Esophagus muscularis mucosa (tissue), 4 donors: ENCODE data around the gene SEMA5A.

Source experiments
- EP300 ChIP-seq: sonication (generic); formaldehyde crosslinking; IDR thresholded peaks from one replicate; pipeline ENCODE4 v1.6.1; 2017; ENCODE audit warnings: antibody characterized with exemption
- POLR2AphosphoS5 ChIP-seq, 2 donors: sonication (generic); formaldehyde crosslinking; IDR thresholded peaks; one replicate each; pipeline ENCODE4 v1.6.1; 2017; ENCODE audit warnings: antibody characterized with exemption in 2 of 2
- TF ChIP-seq, protein P1 (sequence below), 3 experiments: fragments of 200-600 bp in 2 of 3; fragments of 450-650 bp in 1 of 3; sonication (generic) in 2 of 3; IDR thresholded peaks; one replicate each; pipeline ENCODE4 v1.5.1; 2017 to 2019; ENCODE audit warnings: antibody characterized with exemption in 3 of 3, mild to moderate bottlenecking in 2 of 3, moderate library complexity in 1 of 3

DNA sequence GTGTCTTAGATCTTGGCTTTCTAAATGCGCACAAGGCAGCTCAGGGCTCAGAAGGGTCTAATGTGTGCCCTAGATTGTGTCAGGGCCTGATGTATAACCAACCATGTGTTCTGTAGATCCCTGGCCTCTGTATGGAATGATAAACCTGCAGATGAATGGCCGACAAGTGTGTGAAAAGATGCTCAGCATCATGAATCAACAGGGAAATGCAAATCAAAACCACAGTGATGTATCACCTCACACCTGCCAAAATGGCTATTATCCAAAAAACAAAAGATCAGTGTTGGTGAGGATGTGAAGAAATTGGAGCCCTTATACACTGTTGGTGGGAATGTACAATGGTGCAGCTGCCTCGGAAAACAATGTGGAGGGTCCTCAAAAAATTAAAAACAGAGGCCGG, 489.8 kb downstream of the SEMA5A start:
- TF ChIP-seq, protein P1, sequence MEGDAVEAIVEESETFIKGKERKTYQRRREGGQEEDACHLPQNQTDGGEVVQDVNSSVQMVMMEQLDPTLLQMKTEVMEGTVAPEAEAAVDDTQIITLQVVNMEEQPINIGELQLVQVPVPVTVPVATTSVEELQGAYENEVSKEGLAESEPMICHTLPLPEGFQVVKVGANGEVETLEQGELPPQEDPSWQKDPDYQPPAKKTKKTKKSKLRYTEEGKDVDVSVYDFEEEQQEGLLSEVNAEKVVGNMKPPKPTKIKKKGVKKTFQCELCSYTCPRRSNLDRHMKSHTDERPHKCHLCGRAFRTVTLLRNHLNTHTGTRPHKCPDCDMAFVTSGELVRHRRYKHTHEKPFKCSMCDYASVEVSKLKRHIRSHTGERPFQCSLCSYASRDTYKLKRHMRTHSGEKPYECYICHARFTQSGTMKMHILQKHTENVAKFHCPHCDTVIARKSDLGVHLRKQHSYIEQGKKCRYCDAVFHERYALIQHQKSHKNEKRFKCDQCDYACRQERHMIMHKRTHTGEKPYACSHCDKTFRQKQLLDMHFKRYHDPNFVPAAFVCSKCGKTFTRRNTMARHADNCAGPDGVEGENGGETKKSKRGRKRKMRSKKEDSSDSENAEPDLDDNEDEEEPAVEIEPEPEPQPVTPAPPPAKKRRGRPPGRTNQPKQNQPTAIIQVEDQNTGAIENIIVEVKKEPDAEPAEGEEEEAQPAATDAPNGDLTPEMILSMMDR (IDR thresholded peaks at IDR 0.05) = no peak
- TF ChIP-seq POLR2AphosphoS5 (IDR thresholded peaks at IDR 0.05) (no peak), EP300 (no peak)
